ENCODE measurements around the gene COG5.

The COG5 gene

DNA sequence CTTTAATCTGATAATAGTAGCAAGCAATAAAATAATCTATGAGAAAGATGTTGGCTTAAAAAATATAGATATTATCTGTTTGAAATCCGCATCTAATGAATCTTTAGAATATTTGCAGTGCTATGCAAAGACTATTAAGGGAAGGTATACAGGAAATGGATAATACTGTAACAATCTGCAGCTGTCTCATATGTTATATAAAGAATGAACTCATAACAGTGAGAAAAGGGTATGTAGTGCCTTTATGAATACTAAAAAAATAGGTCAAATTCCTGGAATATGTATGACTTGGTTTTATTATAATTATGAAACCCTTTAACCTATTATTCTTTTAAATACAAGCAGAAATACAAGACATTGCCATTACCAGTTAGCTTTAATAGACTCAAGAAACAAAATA, 198.9 kb downstream of the COG5 start:
- POLR2A ChIA-PET, result no interaction called here
- CTCF ChIA-PET, result interaction anchor here (1.0 kb wide), 1 partner anchor 19 kb away, joined by 3 read pairs; no protein-coding TSS in a partner anchor
- Histone ChIP-seq H3K36me3 (ENCODE audit: control insufficient read depth in 2 of 2, insufficient read depth in 1 of 2, low read length in 2 of 2) (peaks cover 0 to 15% of the 10 kb centered on the region in 2 experiments; a peak in 1 of 3 replicates), H3K27ac (ENCODE audit: extremely low read depth, low read depth, low read length) (no peak overlapping the region), H3K9me3 (ENCODE audit: control insufficient read depth, insufficient read depth, low read depth, low read length) (no peaks in the 10 kb centered on the region), H3K4me3 (ENCODE audit: low read depth, low read length) (no peak overlapping the region), H3K4me1 (ENCODE audit: control insufficient read depth, insufficient read depth, low read length) (no peaks in the 10 kb centered on the region)
- TF ChIP-seq ZNF791 (tag by site-specific recombination; IDR thresholded peaks at IDR 0.05), result no peak
- TF ChIP-seq ZBTB20 (tag by site-specific recombination; IDR thresholded peaks at IDR 0.05), result no peak
- no peak for TF ChIP-seq ZNF114 (tag by site-specific recombination; IDR thresholded peaks at IDR 0.05)

- H3K9me3 ChIP-seq (ENCODE audit: control insufficient read depth, insufficient read depth, low read depth, low read length), result no peaks in the 10 kb centered on the region
- CTCF ChIA-PET, result interaction anchor here (0.6 kb wide), 1 partner anchor 1875 kb away, joined by 7 read pairs; no protein-coding TSS in a partner anchor
- POLR2A ChIA-PET, result no interaction called here
- peaks cover 0 to 22% of the 10 kb centered on the region in 2 experiments; a peak in 1 of 3 replicates for H3K36me3 ChIP-seq (ENCODE audit: control insufficient read depth in 2 of 2, insufficient read depth in 1 of 2, low read length in 2 of 2)
- no peaks in the 10 kb centered on the region for H3K4me1 ChIP-seq (ENCODE audit: control insufficient read depth, insufficient read depth, low read length)
- TF ChIP-seq ZNF324 (tag by site-specific recombination; IDR thresholded peaks at IDR 0.05) (no peak), ZNF513 (tag by site-specific recombination; IDR thresholded peaks at IDR 0.05) (no peak), ZNF433 (tag by site-specific recombination; IDR thresholded peaks at IDR 0.05; ENCODE audit: low read depth) (no peak), ZFHX2 (tag by site-specific recombination; conservative IDR thresholded peaks at IDR 0.05) (no peak), ZNF426 (tag by site-specific recombination; IDR thresholded peaks at IDR 0.05) (no peak), ZNF571 (tag by site-specific recombination; IDR thresholded peaks at IDR 0.05) (no peak)
- TF ChIP-seq, protein P1, sequence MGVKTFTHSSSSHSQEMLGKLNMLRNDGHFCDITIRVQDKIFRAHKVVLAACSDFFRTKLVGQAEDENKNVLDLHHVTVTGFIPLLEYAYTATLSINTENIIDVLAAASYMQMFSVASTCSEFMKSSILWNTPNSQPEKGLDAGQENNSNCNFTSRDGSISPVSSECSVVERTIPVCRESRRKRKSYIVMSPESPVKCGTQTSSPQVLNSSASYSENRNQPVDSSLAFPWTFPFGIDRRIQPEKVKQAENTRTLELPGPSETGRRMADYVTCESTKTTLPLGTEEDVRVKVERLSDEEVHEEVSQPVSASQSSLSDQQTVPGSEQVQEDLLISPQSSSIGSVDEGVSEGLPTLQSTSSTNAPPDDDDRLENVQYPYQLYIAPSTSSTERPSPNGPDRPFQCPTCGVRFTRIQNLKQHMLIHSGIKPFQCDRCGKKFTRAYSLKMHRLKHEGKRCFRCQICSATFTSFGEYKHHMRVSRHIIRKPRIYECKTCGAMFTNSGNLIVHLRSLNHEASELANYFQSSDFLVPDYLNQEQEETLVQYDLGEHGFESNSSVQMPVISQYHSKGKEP (tag by site-specific recombination; IDR thresholded peaks at IDR 0.05), result no peak
- no peak overlapping the region for H3K4me3 ChIP-seq (ENCODE audit: low read depth, low read length)
- H3K27ac ChIP-seq (ENCODE audit: extremely low read depth, low read depth, low read length), result no peak overlapping the region
These were observed 204.0 kb downstream of the COG5 start for GRCh38 chr7:107359520-107360316.

DNA sequence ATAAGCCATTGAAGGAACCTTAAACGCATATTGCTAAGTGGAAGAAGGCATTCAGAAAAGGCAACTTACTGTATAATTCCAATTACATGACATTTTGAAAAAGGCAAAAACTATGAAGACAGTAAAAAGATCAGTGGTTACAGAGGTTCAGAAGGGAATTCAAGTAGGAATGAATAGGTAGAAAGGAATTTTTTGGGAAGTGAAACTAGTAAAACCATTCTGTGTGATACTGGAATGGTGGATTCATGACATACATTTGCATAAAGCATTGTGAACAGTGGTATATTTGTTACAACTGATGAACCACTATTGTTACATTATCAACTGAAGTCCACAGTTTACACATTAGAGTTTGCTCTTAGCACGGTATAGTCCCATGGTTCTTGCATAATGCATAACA, 208.1 kb downstream of the COG5 start:
- TF ChIP-seq ZBTB20 (tag by site-specific recombination; IDR thresholded peaks at IDR 0.05) (no peak), KLF8 (tag by site-specific recombination; IDR thresholded peaks at IDR 0.05) (no peak), GLIS2 (tag by site-specific recombination; IDR thresholded peaks at IDR 0.05) (no peak), PATZ1 (tag by site-specific recombination; IDR thresholded peaks at IDR 0.05) (no peak), ZNF366 (tag by site-specific recombination; conservative IDR thresholded peaks at IDR 0.05) (no peak)
- TF ChIP-seq, protein P2, sequence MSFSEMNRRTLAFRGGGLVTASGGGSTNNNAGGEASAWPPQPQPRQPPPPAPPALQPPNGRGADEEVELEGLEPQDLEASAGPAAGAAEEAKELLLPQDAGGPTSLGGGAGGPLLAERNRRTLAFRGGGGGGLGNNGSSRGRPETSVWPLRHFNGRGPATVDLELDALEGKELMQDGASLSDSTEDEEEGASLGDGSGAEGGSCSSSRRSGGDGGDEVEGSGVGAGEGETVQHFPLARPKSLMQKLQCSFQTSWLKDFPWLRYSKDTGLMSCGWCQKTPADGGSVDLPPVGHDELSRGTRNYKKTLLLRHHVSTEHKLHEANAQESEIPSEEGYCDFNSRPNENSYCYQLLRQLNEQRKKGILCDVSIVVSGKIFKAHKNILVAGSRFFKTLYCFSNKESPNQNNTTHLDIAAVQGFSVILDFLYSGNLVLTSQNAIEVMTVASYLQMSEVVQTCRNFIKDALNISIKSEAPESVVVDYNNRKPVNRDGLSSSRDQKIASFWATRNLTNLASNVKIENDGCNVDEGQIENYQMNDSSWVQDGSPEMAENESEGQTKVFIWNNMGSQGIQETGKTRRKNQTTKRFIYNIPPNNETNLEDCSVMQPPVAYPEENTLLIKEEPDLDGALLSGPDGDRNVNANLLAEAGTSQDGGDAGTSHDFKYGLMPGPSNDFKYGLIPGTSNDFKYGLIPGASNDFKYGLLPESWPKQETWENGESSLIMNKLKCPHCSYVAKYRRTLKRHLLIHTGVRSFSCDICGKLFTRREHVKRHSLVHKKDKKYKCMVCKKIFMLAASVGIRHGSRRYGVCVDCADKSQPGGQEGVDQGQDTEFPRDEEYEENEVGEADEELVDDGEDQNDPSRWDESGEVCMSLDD (tag by site-specific recombination; IDR thresholded peaks at IDR 0.05), result no peak
- H3K36me3 ChIP-seq (ENCODE audit: control insufficient read depth in 2 of 2, insufficient read depth in 1 of 2, low read length in 2 of 2), result peaks cover 0 to 15% of the 10 kb centered on the region in 2 experiments; a peak in 1 of 3 replicates
- no peak overlapping the region for H3K4me3 ChIP-seq (ENCODE audit: low read depth, low read length)
- ChIA-PET POLR2A (no interaction called here), CTCF (interaction anchor here (0.5 kb wide), 1 partner anchor 160 kb away, joined by 3 read pairs; no protein-coding TSS in a partner anchor)
- H3K4me1 ChIP-seq (ENCODE audit: control insufficient read depth, insufficient read depth, low read length), result no peaks in the 10 kb centered on the region
- no peaks in the 10 kb centered on the region for H3K9me3 ChIP-seq (ENCODE audit: control insufficient read depth, insufficient read depth, low read depth, low read length)
- H3K27ac ChIP-seq (ENCODE audit: extremely low read depth, low read depth, low read length), result no peak overlapping the region

Measured in HEK293 (cell line).